GM06990 (cell line): Measurements from ENCODE around the gene TRAK1.

ENCODE experiments used
- DNase-seq: peaks from one replicate; pipeline ENCODE4 v3.0.0-alpha.2; 2011; ENCODE audit not compliant: insufficient read length; ENCODE audit errors: extremely low read depth
- H3K27me3 ChIP-seq: replicated peaks from 2 replicates; pipeline ENCODE4 v1.6.0; 2011; ENCODE audit warnings: low read length; ENCODE audit not compliant: control insufficient read depth, insufficient read depth
- H3K36me3 ChIP-seq: 2 replicates; pipeline ENCODE4 v1.5.1; 2011; ENCODE audit warnings: low read length; ENCODE audit not compliant: control insufficient read depth, insufficient read depth
- H3K4me3 ChIP-seq: replicated peaks from 2 replicates; pipeline ENCODE4 v1.5.1; 2011; ENCODE audit warnings: low read depth, mild to moderate bottlenecking, control low read depth, low read length
- TF ChIP-seq, protein P1 (sequence below): IDR thresholded peaks from 2 replicates; pipeline ENCODE4 v1.5.1; 2011; ENCODE audit warnings: low read length, control low read depth, mild to moderate bottlenecking, inconsistent platforms; ENCODE audit not compliant: insufficient read depth, poor library complexity, severe bottlenecking

The TRAK1 gene

DNA sequence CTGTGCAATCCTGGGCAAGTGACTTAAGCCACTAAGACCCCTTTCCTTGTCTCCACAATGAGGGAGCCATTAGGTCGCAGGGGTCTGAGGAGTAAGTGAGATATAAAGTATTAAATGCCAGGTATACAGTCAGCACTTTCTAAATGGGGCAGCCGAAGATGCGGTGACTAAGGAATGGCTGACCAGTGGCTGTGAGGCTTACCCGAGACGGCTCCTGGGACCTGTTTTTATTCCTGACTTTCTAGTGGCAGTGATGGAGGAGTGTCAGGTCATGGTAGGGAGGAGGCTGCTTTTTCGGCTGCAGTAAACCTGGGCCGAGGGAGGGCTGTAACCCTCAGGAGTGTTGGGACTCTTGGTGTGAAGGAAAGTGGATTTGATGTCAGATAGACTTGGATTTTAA lies 52.3 kb downstream of the TRAK1 start:
- TF ChIP-seq, protein P1, sequence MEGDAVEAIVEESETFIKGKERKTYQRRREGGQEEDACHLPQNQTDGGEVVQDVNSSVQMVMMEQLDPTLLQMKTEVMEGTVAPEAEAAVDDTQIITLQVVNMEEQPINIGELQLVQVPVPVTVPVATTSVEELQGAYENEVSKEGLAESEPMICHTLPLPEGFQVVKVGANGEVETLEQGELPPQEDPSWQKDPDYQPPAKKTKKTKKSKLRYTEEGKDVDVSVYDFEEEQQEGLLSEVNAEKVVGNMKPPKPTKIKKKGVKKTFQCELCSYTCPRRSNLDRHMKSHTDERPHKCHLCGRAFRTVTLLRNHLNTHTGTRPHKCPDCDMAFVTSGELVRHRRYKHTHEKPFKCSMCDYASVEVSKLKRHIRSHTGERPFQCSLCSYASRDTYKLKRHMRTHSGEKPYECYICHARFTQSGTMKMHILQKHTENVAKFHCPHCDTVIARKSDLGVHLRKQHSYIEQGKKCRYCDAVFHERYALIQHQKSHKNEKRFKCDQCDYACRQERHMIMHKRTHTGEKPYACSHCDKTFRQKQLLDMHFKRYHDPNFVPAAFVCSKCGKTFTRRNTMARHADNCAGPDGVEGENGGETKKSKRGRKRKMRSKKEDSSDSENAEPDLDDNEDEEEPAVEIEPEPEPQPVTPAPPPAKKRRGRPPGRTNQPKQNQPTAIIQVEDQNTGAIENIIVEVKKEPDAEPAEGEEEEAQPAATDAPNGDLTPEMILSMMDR = no peak
- no peak for DNase-seq
- Histone ChIP-seq H3K4me3 (no peak overlapping the region), H3K36me3 (peaks cover 7% of the 10 kb centered on the region), H3K27me3 (no peaks in the 10 kb centered on the region)

DNA sequence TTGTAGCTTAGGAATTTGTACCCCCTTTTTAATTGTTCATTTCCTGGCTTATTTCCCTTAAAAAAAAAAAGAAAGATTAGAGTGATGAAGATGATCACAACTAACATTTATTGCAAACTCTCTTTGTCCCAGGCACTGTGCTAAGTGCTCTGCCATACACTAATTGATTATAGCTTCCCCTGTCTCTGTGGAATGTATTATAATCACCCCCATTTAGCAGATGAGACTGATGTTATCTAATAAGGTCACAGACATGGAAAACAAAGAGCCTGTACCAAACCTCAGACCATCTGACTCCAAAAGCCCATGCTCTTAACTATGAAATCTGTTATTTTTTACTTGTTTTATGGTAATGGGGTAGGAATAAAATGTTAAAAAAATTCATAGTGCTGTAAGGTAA lies 53.1 kb downstream of the TRAK1 start:
- H3K36me3 ChIP-seq = peaks cover 6% of the 10 kb centered on the region
- no peak for DNase-seq
- H3K27me3 ChIP-seq = no peaks in the 10 kb centered on the region
- TF ChIP-seq, protein P1 = no peak
- no peak overlapping the region for H3K4me3 ChIP-seq

DNA sequence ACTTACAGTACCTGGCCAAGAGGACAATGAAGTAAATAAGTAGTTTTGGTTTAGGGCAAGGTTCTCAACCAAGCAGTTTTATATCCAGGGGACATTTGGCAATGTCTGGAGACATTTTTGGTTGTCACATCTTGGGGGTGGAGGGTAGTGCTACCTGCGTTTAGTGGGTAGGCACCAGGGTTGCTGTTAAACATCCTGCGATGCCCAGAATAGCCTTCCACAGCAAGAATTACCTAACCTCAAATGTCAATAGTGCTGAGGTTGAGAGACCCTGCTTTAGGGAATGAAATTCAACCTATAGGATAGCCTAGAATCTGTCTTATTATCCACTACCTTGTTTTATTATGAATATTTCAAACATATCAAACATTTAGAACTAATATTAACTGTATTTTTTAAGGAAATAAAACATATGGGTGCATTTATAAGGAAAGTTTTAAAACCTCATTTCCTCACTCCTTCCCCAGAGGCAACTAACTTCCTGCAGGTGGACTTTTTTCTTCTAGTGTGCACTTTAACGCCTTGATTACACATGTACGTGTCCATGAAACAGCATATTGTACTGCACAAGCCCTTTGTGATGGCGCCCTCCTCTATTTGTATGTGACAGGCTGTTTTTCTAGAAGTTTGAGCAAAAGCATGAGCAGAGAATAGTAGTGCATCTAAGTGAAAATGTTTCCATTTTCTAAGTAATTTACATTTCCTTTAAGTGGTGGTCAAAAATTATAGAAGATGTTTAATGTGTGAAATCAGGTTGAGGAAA lies 57.1 kb downstream of the TRAK1 start:
- no peak for DNase-seq
- Histone ChIP-seq H3K27me3 (no peaks in the 10 kb centered on the region), H3K4me3 (no peak overlapping the region), H3K36me3 (no peaks in the 10 kb centered on the region; the same call in 1 of the 2 replicates)
- TF ChIP-seq, protein P1 = no peak

DNA sequence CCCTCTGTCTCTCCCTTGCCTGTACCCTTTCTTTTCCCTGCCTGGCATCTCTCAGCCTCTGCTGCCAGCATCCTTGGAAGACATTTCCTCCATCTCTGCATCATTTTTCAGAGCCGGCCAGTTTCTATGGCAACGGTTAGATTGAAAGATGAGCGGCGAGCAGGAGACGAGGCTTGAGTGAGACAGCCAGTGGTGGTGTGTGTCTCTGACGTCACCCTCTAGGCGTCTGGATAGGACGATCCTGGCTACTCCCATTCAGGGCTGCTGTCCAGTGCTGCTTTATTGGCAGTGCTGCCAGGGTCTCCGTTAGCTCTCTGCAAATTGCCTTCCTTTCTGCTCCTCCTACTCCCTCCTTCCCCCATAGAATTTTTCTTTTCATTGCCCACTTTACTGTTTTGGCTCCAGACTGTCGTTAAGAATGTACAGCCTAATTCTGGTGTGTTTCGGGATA lies 57.9 kb downstream of the TRAK1 start:
- TF ChIP-seq, protein P1 = no peak
- no peak for DNase-seq
- no peak overlapping the region for H3K4me3 ChIP-seq
- no peaks in the 10 kb centered on the region; the same call in 1 of the 2 replicates for H3K36me3 ChIP-seq
- H3K27me3 ChIP-seq = no peaks in the 10 kb centered on the region

DNA sequence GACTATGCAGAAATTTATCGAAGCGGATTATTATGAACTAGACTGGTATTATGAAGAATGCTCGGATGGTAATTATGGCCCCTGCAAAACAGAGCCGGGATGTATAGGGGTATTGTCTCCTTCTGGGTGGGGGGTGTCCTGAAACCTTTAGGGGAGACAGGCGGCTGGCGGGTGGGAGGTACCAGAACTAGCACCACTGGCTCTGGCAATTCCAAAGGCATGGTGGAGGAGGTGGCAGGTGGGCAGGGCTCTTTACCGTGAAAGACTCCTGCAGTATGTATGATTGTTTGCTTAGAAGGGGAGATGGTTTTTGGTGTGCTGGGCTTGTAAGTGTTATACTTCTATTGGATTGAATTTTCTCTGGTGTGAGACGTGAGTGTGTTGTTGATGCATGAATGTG lies 58.4 kb downstream of the TRAK1 start:
- TF ChIP-seq, protein P1 = no peak
- Histone ChIP-seq H3K27me3 (no peaks in the 10 kb centered on the region), H3K4me3 (no peak overlapping the region), H3K36me3 (no peaks in the 10 kb centered on the region; the same call in 1 of the 2 replicates)
- DNase-seq = no peak
